WTC11 (cell line): Measurements from ENCODE around the gene SMG9. TPM values are rescaled to one million over a fixed set of nuclear protein-coding genes. Genes with fewer than 3 reads are reported as not detected.

Experiments
- ATAC-seq: fragments of 200-7000 bp; cut with Tn5 transposase; 2 replicates; pipeline ENCODE4 v1.10.0; 2021; ENCODE audit warnings: mild to moderate bottlenecking, moderate library complexity
- CTCF ChIA-PET: fragments of 300-600 bp; sonication (Branson Sonifier 250); formaldehyde crosslinking; loops from one replicate; lab custom pipeline; 2021; ENCODE audit warnings: antibody characterized with exemption; lab: Charles Lee
- POLR2A ChIA-PET: fragments of 350-600 bp; sonication (Branson Sonifier 250); formaldehyde crosslinking; loops from one replicate; lab custom pipeline; 2021; ENCODE audit warnings: antibody characterized with exemption; lab: Charles Lee
- DNase-seq: peaks from one replicate; pipeline ENCODE4 v3.0.0; 2021; ENCODE audit warnings: low spot score
- H3K27ac Mint-ChIP-seq: 2 replicates; pipeline ENCODE4 v1.8.0; 2021; ENCODE audit warnings: mixed read lengths
- H3K27me3 Mint-ChIP-seq: 2 replicates; pipeline ENCODE4 v1.8.0; 2021; ENCODE audit warnings: low read depth, mild to moderate bottlenecking, moderate library complexity, mixed read lengths
- H3K36me3 Mint-ChIP-seq: 2 replicates; pipeline ENCODE4 v1.8.0; 2021; ENCODE audit warnings: mixed read lengths
- H3K4me1 Mint-ChIP-seq: 2 replicates; pipeline ENCODE4 v1.8.0; 2022; ENCODE audit warnings: mixed read lengths
- H3K4me3 Mint-ChIP-seq: 2 replicates; pipeline ENCODE4 v1.8.0; 2021; ENCODE audit warnings: mild to moderate bottlenecking, moderate library complexity, mixed read lengths
- H3K9me3 Mint-ChIP-seq: 2 replicates; pipeline ENCODE4 v1.8.0; 2021; ENCODE audit warnings: mixed read lengths
- ARID4B ChIP-seq: sonication (generic); formaldehyde crosslinking; IDR thresholded peaks from 2 replicates; pipeline ENCODE4 v1.8.0; 2023; ENCODE audit warnings: missing genetic modification reagents, mild to moderate bottlenecking, borderline replicate concordance
- ATF1 ChIP-seq: sonication (generic); formaldehyde crosslinking; IDR thresholded peaks from 2 replicates; pipeline ENCODE4 v1.8.1; 2023; ENCODE audit warnings: mild to moderate bottlenecking, moderate library complexity, missing genetic modification reagents
- E2F1 ChIP-seq: sonication (generic); formaldehyde crosslinking; IDR thresholded peaks from 2 replicates; pipeline ENCODE4 v1.8.0; 2022; ENCODE audit warnings: mild to moderate bottlenecking, missing genetic modification reagents
- ERG ChIP-seq: fragments of 250-450 bp; sonication (Bioruptor Pico); IDR thresholded peaks from 2 replicates; pipeline ENCODE4 v1.8.0; 2021; ENCODE audit warnings: mild to moderate bottlenecking
- FOXP1 ChIP-seq: sonication (generic); formaldehyde crosslinking; IDR thresholded peaks from 2 replicates; pipeline ENCODE4 v1.8.0; 2022; ENCODE audit warnings: missing genetic modification reagents, mild to moderate bottlenecking, moderate library complexity, borderline replicate concordance
- GABPB1 ChIP-seq: sonication (generic); formaldehyde crosslinking; IDR thresholded peaks from 2 replicates; pipeline ENCODE4 v1.8.1; 2023; ENCODE audit warnings: mild to moderate bottlenecking, missing genetic modification reagents
- IRF2 ChIP-seq: sonication (generic); formaldehyde crosslinking; IDR thresholded peaks from 2 replicates; pipeline ENCODE4 v1.8.0; 2022; ENCODE audit warnings: low read depth, missing genetic modification reagents, borderline replicate concordance
- MAX ChIP-seq: sonication (generic); formaldehyde crosslinking; IDR thresholded peaks from 2 replicates; pipeline ENCODE4 v1.8.0; 2022; ENCODE audit warnings: mild to moderate bottlenecking, missing genetic modification reagents
- MLX ChIP-seq: sonication (generic); formaldehyde crosslinking; IDR thresholded peaks from 2 replicates; pipeline ENCODE4 v1.8.1; 2023; ENCODE audit warnings: mild to moderate bottlenecking, missing genetic modification reagents, moderate library complexity
- MYBL2 ChIP-seq: sonication (generic); formaldehyde crosslinking; IDR thresholded peaks from 2 replicates; pipeline ENCODE4 v1.8.1; 2023; ENCODE audit warnings: mild to moderate bottlenecking, moderate library complexity, missing genetic modification reagents
- NR1H2 ChIP-seq: sonication (generic); formaldehyde crosslinking; IDR thresholded peaks from 2 replicates; pipeline ENCODE4 v1.9.0; 2021; ENCODE audit warnings: mild to moderate bottlenecking, moderate library complexity, missing genetic modification reagents
- NR3C1 ChIP-seq: sonication (generic); formaldehyde crosslinking; conservative IDR thresholded peaks from 2 replicates; pipeline ENCODE4 v1.8.1; 2023; ENCODE audit warnings: low read depth, mild to moderate bottlenecking, missing genetic modification reagents
- SMAD4 ChIP-seq: sonication (generic); formaldehyde crosslinking; IDR thresholded peaks from 2 replicates; pipeline ENCODE4 v1.8.0; 2022; ENCODE audit warnings: mild to moderate bottlenecking, missing genetic modification reagents
- SP1 ChIP-seq: sonication (generic); formaldehyde crosslinking; conservative IDR thresholded peaks from 2 replicates; pipeline ENCODE4 v1.8.1; 2022; ENCODE audit warnings: missing genetic modification reagents
- TEAD4 ChIP-seq: sonication (generic); formaldehyde crosslinking; IDR thresholded peaks from 2 replicates; pipeline ENCODE4 v1.8.0; 2022; ENCODE audit warnings: mild to moderate bottlenecking, missing genetic modification reagents
- ZBTB21 ChIP-seq: sonication (generic); formaldehyde crosslinking; IDR thresholded peaks from 2 replicates; pipeline ENCODE4 v1.8.1; 2023; ENCODE audit warnings: mild to moderate bottlenecking, missing genetic modification reagents, borderline replicate concordance
- ZNF219 ChIP-seq: sonication (generic); formaldehyde crosslinking; IDR thresholded peaks from 2 replicates; pipeline ENCODE4 v1.8.0; 2023; ENCODE audit warnings: missing genetic modification reagents, mild to moderate bottlenecking, borderline replicate concordance
- ZNF281 ChIP-seq: sonication (generic); formaldehyde crosslinking; IDR thresholded peaks from 2 replicates; pipeline ENCODE4 v1.8.0; 2023; ENCODE audit warnings: mild to moderate bottlenecking, missing genetic modification reagents
- total RNA-seq: library from RNA; stranded (reverse); gene quantifications from 3 replicates; pipeline ENCODE4 v1.2.3, GENCODE V29; 2021
- TF ChIP-seq, protein P1 (sequence below): sonication (generic); formaldehyde crosslinking; IDR thresholded peaks from 2 replicates; pipeline ENCODE4 v1.8.1; 2022; ENCODE audit warnings: low read depth, mild to moderate bottlenecking, moderate library complexity, missing genetic modification reagents, borderline replicate concordance
- TF ChIP-seq, protein P2 (sequence below): sonication (generic); formaldehyde crosslinking; IDR thresholded peaks from 2 replicates; pipeline ENCODE4 v1.8.1; 2023; ENCODE audit warnings: mild to moderate bottlenecking, missing genetic modification reagents

The SMG9 gene
- total RNA-seq, 1 experiment from 2014 or later = 25.7 TPM

- ATAC-seq (no peak), DNase-seq (no peak)
- no peak overlapping the region for H3K4me3 Mint-ChIP-seq
- H3K27me3 Mint-ChIP-seq = no peaks in the 10 kb centered on the region
- H3K9me3 Mint-ChIP-seq = no peaks in the 10 kb centered on the region
- TF ChIP-seq TEAD4 (no peak), SP1 (CRISPR knock-in tag) (no peak), IRF2 (no peak), E2F1 (CRISPR knock-in tag) (no peak), NR3C1 (CRISPR knock-in tag) (no peak), ZNF219 (no peak), FOXP1 (CRISPR knock-in tag) (no peak), SMAD4 (CRISPR knock-in tag) (no peak), MAX (no peak), ARID4B (CRISPR knock-in tag) (no peak), GABPB1 (CRISPR knock-in tag) (no peak), ZNF281 (no peak), NR1H2 (CRISPR knock-in tag) (no peak), MLX (CRISPR knock-in tag) (no peak), ATF1 (CRISPR knock-in tag) (no peak), ZBTB21 (no peak), MYBL2 (CRISPR knock-in tag) (no peak), ERG (no peak)
- TF ChIP-seq, protein P1, sequence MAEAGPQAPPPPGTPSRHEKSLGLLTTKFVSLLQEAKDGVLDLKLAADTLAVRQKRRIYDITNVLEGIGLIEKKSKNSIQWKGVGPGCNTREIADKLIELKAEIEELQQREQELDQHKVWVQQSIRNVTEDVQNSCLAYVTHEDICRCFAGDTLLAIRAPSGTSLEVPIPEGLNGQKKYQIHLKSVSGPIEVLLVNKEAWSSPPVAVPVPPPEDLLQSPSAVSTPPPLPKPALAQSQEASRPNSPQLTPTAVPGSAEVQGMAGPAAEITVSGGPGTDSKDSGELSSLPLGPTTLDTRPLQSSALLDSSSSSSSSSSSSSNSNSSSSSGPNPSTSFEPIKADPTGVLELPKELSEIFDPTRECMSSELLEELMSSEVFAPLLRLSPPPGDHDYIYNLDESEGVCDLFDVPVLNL (CRISPR knock-in tag) = no peak
- TF ChIP-seq, protein P2, sequence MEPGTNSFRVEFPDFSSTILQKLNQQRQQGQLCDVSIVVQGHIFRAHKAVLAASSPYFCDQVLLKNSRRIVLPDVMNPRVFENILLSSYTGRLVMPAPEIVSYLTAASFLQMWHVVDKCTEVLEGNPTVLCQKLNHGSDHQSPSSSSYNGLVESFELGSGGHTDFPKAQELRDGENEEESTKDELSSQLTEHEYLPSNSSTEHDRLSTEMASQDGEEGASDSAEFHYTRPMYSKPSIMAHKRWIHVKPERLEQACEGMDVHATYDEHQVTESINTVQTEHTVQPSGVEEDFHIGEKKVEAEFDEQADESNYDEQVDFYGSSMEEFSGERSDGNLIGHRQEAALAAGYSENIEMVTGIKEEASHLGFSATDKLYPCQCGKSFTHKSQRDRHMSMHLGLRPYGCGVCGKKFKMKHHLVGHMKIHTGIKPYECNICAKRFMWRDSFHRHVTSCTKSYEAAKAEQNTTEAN = no peak
- peaks cover 6% of the 10 kb centered on the region; the same call in 1 of the 2 replicates for H3K4me1 Mint-ChIP-seq
- POLR2A ChIA-PET = no interaction called here
- CTCF ChIA-PET = interaction anchor here (0.6 kb wide), 1 partner anchor 146 kb away, joined by 4 read pairs; no protein-coding TSS in a partner anchor
- peaks cover 61% of the 10 kb centered on the region for H3K36me3 Mint-ChIP-seq
- no peak overlapping the region for H3K27ac Mint-ChIP-seq
Observed at GRCh38 chr19:43741075-43741825, 13.5 kb downstream of the SMG9 start.
